Hepatic stellate cell (primary cell): Measurements from ENCODE around the gene LYVE1.

ENCODE experiments used
- DNase-seq: peaks from one replicate; pipeline ENCODE4 v3.0.0; 2011; ENCODE audit warnings: low spot score

The LYVE1 gene

GRCh38 chr11:10520562-10520961 lies 47.9 kb downstream of the LYVE1 start:
- DNase-seq = no peak

DNA sequence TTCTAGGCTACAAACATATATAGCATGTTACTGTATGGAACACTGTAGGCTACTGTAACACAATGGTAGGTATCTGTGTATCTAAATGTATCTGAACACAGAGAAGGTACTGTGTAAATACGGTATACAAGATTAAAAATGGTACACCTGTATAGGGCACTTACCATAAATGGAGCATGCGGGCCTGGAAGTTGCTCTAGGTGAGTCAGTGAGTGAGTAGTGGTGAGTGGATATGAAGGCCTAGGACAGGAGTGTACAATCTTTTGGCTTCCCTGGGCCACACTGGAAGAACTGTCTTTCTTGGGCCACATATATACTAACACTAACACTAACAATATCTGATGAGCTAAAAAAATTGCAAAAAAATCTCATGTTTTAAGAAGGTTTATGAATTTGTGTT lies 48.8 kb downstream of the LYVE1 start:
- no peak for DNase-seq

DNA sequence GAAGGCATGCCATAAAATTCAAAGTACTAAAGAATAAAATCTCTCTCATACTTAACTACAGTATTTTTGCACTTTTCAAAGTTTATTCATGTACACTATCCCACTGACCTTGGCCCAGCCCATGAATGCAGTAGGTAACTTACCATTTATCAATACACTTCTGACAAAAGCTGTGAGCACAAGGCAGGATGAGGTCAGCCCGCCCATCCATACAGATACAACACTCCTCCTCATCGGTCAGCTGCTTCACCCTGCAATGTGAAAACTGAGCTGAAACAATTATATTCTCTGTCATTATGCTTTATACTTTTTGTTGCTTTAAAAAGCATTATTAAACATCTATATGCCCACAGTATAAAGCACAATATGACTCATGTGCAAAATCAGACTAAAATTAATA lies 49.6 kb downstream of the LYVE1 start:
- no peak for DNase-seq

- DNase-seq = no peak
Observed at GRCh38 chr11:10518123-10518522, 50.3 kb downstream of the LYVE1 start.

- DNase-seq = no peak
Observed at GRCh38 chr11:10515418-10515817, 53.0 kb downstream of the LYVE1 start.

- DNase-seq = peak; percentile 32
Observed at GRCh38 chr11:10514709-10515108, 53.8 kb downstream of the LYVE1 start.

- DNase-seq = no peak
Observed at GRCh38 chr11:10514202-10514601, 54.3 kb downstream of the LYVE1 start.

DNA sequence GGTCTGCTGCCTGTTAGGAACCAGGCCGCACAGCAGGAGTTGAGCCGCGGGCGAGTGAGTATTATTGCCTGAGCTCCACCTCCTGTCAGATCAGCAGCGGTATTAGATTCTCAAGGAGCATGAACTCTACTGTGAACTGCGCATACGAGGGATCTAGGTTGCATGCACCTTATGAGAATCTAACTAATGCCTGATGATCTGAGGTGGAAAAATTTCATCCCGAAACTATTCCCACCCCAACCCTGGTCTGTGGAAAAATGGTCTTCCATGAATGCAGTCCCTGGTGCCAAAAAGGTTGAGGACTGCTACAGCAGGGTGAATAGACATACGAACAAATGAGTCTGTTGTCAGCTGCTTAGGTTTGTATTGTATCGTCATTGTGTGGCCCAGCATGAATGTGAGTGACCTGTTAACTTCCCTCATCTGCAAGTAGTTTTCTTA lies 57.3 kb downstream of the LYVE1 start:
- DNase-seq = no peak
